ENCODE data around the gene UNC93B1. TPM values are rescaled to one million over a fixed set of nuclear protein-coding genes. Genes with fewer than 3 reads are reported as not detected.

Gene UNC93B1
- total RNA-seq, 1 donor from 2014 or later, result 121 TPM

DNA sequence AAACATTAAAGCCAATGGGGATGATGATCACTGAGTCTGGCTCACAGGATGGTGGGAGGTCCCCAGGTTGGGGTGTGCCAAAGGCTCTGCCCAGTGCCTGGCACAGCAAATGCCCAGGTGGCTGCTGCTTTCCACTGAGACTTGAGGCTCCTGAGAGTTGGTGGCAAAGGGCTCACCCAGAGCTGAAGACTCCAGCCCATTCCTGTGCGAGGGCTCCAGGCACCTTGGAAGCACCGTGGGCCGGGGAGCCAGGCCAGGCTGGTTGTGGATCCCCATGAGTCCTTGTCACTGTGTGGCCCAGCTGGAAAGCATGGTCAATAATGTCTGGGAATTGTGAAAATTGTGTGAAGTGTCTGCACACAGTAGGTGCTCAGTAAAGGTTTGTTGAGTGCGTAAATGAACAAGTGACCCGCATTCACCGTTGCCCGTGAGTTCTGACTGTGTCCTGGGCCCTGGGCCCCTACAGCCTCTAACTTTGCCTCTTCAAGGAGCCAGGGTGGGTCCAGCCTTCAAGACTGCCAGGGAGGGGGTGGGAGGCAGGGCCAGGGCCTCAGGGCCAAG is 2.8 kb upstream of the UNC93B1 start:
- Histone ChIP-seq H3K27ac (no peak overlapping the region), H3K9me3 (no peaks in the 10 kb centered on the region), H3K27me3 (ENCODE audit: low read depth) (no peaks in the 10 kb centered on the region), H3K4me1 (peaks cover 51% of the 10 kb centered on the region), H3K4me3 (no peak overlapping the region), H3K36me3 (no peaks in the 10 kb centered on the region)
- no peak for ATAC-seq
- DNase-seq, result no peak
- TF ChIP-seq, protein P1, sequence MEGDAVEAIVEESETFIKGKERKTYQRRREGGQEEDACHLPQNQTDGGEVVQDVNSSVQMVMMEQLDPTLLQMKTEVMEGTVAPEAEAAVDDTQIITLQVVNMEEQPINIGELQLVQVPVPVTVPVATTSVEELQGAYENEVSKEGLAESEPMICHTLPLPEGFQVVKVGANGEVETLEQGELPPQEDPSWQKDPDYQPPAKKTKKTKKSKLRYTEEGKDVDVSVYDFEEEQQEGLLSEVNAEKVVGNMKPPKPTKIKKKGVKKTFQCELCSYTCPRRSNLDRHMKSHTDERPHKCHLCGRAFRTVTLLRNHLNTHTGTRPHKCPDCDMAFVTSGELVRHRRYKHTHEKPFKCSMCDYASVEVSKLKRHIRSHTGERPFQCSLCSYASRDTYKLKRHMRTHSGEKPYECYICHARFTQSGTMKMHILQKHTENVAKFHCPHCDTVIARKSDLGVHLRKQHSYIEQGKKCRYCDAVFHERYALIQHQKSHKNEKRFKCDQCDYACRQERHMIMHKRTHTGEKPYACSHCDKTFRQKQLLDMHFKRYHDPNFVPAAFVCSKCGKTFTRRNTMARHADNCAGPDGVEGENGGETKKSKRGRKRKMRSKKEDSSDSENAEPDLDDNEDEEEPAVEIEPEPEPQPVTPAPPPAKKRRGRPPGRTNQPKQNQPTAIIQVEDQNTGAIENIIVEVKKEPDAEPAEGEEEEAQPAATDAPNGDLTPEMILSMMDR (IDR thresholded peaks at IDR 0.05), result no peak
- intact Hi-C loops (cut with DNase I), result no loop called here

- intact Hi-C loops (cut with DNase I), result no loop called here
- ATAC-seq, result no peak
- H3K27ac ChIP-seq, result peak overlapping the region; percentile 92
- TF ChIP-seq, protein P1 (IDR thresholded peaks at IDR 0.05), result no peak
- H3K27me3 ChIP-seq (ENCODE audit: low read depth), result no peaks in the 10 kb centered on the region
- H3K4me1 ChIP-seq, result peaks cover 38% of the 10 kb centered on the region
- DNase-seq, result no peak
- no peaks in the 10 kb centered on the region for H3K36me3 ChIP-seq
- peak overlapping the region; percentile 75 for H3K4me3 ChIP-seq
- H3K9me3 ChIP-seq, result no peaks in the 10 kb centered on the region
These were observed 846 bp upstream of the UNC93B1 start for GRCh38 chr11:68004551-68005335.

DNA sequence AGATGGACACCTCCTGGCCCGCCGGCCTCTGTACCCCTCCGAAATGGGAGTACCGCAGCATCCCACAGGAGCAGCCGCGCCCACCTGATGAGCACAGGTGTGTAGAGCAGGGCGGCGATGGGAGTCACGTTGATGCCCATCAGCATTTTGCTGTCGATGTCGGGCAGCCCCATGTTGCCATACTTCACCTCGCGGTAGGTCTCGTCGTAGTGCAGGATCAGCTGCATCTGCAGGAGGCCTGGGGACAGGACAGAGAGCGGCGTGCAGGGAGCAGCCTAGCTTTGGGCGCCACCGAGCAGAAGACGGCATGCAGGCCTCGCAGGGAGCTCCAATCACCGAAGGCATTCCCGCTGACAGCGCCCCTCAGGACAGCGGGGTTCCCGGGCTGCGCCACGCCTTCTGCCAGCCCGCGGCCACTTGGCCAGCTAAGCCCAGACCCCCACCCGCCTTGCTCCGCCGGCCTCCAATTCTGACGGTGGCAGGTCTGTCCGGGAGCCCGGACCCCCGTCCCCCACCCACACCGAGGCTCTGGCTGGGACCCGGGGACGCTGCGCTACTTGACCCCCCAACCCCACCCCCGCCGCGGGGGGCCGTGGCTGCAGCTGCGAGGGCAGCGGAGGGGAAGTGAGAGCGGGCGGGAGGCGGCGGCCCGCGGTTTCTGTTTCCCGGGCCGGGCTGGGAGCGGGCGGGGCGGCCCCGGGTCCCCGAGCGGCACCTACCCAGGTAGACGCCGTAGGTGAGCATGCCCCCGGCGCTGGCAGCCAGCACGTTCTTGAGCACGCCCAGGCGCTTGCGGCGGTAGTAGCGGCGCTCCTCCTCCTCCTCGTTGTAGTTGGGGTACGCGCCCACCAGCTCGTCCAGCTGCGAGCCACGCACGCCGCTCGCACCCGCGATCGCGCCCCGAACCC is 705 bp downstream of the UNC93B1 start:
- ATAC-seq, result peak; percentile 68 to 77
- H3K27me3 ChIP-seq (ENCODE audit: low read depth), result no peaks in the 10 kb centered on the region
- intact Hi-C loops (cut with DNase I), result no loop called here
- H3K4me3 ChIP-seq, result peak overlapping the region; percentile 75
- peaks cover 22% of the 10 kb centered on the region for H3K4me1 ChIP-seq
- peak; percentile 85 for DNase-seq
- peaks cover 6% of the 10 kb centered on the region for H3K36me3 ChIP-seq
- H3K9me3 ChIP-seq, result no peaks in the 10 kb centered on the region
- TF ChIP-seq, protein P1 (IDR thresholded peaks at IDR 0.05), result no peak
- H3K27ac ChIP-seq, result peak overlapping the region; percentile 92

GRCh38 chr11:68002575-68002937 is 1.3 kb downstream of the UNC93B1 start:
- TF ChIP-seq, protein P1 (IDR thresholded peaks at IDR 0.05), result no peak
- Histone ChIP-seq H3K36me3 (peaks cover 6% of the 10 kb centered on the region), H3K9me3 (no peaks in the 10 kb centered on the region), H3K27me3 (ENCODE audit: low read depth) (no peaks in the 10 kb centered on the region), H3K4me1 (peaks cover 21% of the 10 kb centered on the region), H3K27ac (peak overlapping the region; percentile 92), H3K4me3 (peak overlapping the region; percentile 75)
- intact Hi-C loops (cut with DNase I), result no loop called here
- peak; percentile 1 to 2 for ATAC-seq
- DNase-seq, result peak; percentile 65

DNA sequence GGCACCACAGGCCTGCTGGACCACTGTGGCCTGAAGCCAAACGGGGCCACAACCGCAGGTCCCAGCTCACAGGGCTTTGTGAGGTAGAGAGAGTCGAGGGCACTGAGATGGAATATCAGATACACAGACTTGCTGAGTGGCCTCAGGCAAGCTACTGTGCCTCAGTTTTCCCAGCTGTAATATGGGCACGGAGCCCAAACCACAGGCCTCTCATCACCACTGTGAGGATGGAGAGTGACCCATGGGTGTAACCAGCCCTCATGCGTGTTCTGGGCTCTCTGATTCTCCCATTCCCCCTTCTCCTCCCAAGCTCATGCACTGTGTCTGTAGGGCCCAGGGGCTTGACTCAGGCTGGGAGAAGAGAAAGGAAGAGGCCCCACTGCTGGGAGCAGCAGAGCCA is 4.2 kb downstream of the UNC93B1 start:
- no peaks in the 10 kb centered on the region for H3K9me3 ChIP-seq
- DNase-seq (peak; percentile 20), ATAC-seq (no peak)
- H3K36me3 ChIP-seq, result peaks cover 6% of the 10 kb centered on the region
- peaks cover 33% of the 10 kb centered on the region for H3K4me1 ChIP-seq
- TF ChIP-seq, protein P1 (IDR thresholded peaks at IDR 0.05), result no peak
- intact Hi-C loops (cut with DNase I), result no loop called here
- no peaks in the 10 kb centered on the region for H3K27me3 ChIP-seq (ENCODE audit: low read depth)
- H3K27ac ChIP-seq, result no peak overlapping the region
- no peak overlapping the region for H3K4me3 ChIP-seq
